DMS79 (cell line): ENCODE measurements around the gene TBX4.
"Not testable (repeated sequence)": the region's sequence is repeated elsewhere in the genome, so short reads cannot be mapped to it uniquely, and the experiment has no call there.

Experiments used
- DNase-seq: peaks from one replicate; lab custom pipeline; 2025; lab: John Stamatoyannopoulos, UW

TBX4 gene

GRCh38 chr17:61498042-61498994, 46.1 kb downstream of the TBX4 start:
- no peak for DNase-seq

DNA sequence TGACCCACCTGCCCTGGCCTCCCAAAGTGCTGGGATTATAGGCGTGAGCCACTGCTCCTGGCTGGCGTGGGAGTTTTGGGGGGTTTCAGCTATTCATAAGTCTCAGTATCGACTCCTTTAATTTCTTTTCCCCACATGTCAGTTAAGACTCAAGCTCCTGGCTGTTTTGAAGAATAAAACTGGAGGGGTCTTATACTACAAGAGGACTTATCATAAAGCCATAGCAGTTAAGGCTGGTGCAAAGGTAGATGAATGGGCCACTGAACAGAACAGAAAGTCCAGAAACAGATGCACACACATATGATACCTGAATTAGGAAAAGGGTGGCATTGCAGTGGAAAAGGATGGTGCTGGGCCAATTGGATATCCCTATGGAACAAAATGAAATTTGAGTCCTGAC, 47.4 kb downstream of the TBX4 start:
- DNase-seq = no peak

DNA sequence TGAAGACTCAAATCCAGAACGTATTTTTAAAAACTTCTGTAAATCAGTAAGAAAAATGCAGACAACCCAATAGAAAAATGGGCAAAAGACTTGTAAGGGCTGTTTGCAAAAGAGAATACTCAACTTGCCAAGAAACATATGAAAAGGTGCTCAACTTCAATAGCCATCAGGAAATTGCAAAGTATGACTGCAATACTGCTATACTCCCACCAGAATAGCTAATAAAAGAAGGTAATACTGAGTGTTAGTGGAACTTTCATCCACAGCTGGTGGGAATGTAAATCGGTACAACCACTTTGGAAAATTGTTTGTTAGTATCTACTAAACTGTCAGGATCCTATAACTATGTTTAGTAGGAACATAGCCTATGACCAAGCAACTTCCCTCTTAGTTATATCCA, 48.1 kb downstream of the TBX4 start:
- no peak for DNase-seq

DNA sequence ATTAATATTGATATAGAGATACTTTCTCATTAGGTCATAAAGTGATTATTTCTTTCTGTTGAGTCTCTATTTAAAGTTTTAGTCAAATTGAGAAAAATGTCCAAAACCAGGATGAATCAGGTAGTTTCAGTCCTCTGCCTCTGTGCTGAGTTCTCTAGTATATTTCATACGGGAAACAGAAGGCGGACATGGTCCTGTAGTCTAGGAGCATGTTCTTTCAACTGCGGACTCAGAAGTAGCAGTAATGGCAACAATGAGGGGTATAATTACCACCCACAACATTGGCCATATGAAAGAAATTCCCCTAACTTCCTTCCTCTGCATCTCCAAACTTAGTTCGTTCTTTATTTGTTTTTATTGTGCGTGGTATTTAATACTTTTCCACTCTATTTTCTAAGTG, 50.1 kb downstream of the TBX4 start:
- DNase-seq = no peak

- DNase-seq = no peak
These were observed 51.7 kb downstream of the TBX4 start for GRCh38 chr17:61503961-61504360.

DNA sequence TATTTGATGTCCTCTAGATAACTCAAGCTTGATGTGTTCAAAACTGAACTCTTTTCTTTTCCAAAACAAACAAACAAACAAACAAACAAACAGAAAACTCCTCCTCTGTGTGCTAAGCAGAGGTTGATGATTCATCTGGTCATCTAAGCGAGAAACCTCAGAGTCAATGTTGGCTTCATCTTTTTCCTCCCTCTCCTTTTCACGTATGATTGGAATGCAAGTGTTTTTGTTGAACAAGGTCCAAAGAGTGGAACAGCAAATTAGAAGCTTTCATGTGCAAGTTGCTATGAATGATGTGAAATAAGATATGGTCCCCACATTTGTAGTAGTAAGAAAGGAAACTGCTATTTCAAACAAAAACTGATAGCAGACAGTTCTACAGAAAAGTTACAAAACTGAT, 52.5 kb downstream of the TBX4 start:
- no peak for DNase-seq

DNA sequence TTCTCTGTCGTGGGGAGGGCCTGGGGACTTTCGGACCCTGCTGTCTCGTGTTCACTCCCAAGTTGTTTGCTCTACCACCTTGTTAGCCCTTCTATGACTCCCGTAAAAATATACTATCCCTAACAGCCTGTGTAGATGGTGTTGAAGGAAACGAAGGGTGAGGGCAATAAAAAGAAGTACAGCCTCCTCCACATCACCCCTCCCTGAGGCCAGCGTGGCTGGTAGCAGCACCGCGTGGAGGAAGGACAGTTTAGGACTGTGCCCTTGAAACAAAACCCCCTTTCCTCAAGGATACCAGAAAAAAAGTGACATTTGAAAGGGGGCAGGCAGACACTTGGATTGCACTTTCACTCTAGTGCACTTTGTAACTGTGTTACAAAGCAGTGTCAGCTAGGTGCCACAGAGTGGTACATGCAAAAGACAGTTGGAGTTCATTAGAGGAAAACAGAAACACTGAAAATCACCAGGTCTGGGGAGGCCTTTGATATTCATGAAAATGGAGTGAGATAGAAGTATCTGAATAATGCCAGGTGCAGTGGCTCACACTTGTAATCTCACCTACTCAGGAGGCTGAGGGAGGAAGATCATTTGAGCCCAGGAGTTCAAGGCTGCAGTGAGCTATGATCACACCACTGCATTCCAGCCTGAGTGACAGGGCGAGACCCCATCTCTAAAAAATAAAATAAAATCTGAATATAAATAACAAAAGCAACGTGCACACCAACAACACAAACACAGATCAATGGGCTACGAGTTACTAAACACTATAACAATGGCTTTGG, 53.8 kb downstream of the TBX4 start:
- DNase-seq = no peak

GRCh38 chr17:61507383-61508066, 55.3 kb downstream of the TBX4 start:
- no peak for DNase-seq

DNA sequence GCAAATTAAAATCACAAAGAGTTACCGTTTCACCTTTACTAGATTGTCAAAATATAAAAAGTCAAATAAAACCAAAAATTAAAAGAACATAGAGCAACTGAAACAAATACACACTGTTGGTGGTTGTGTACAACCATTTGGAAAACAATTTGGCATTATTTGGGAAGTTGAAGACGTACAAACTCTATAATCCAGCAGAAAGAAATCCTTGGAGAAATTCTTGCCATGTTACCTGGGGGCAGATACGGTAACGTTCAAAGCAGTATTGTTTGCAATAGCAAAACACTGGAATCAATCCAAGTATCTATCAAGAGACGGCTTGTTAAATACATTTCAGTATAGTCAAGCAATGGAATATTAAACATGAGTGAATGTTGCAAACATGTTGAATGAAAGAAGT, 56.7 kb downstream of the TBX4 start:
- no peak for DNase-seq

GRCh38 chr17:61509454-61509853, 57.2 kb downstream of the TBX4 start:
- not testable (repeated sequence) for DNase-seq

GRCh38 chr17:61510237-61510636, 58.0 kb downstream of the TBX4 start:
- DNase-seq = no peak

DNA sequence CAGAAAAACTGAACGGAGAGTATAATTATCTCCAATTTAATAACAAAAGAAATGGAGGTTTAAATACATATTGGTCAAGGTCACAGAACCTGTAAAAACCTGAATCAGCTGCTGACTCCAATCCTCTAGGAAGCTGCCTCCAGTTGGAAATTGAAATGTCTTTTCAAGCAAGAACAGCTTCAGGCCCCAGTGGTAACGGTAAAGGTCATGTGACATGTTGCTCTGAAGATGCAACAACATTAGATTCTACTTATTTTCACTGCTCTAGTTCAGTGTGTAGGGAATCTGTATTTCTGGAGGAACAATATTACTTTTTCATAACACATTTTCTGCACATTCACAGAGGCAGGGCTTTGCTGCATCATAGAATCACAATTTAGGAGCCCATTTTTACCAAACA, 58.8 kb downstream of the TBX4 start:
- no peak for DNase-seq

DNA sequence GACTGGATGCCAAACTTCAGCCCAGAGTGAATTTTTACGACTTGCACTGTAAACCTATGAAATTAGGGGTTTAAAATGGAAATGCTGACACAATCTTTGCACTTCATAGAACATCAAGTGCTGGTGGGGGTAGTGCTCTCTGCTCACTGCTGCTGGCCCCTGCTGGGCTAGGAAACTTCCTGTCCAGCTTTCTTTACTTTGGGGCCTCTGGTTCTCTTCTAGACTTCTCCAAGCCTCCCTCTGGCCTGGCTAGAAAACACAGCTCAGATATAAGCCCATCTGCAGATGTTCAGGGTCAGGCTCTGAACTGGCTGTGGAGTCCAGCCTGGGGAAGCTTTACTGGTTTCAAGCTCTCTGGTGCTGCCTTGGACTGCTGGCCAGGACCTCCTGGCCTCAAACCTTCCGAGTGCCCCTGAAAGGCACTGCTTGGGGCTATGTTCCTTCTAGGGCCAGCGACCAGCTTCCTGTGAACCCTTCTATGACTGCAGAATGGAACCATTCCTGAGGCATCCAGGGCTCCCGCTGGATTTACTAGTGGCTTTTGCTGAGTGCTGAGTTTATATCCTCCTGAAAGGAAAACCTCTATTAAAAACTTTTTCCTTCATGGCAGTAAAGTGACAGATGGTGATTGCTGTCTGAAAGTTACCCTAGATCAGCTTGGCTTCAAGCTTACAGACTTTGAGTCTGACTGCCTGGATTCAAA, 59.4 kb downstream of the TBX4 start:
- no peak for DNase-seq

GRCh38 chr17:61514491-61514890, 62.3 kb downstream of the TBX4 start:
- DNase-seq = no peak

- no peak for DNase-seq
These were observed 65.0 kb downstream of the TBX4 start for GRCh38 chr17:61517265-61517664.

DNA sequence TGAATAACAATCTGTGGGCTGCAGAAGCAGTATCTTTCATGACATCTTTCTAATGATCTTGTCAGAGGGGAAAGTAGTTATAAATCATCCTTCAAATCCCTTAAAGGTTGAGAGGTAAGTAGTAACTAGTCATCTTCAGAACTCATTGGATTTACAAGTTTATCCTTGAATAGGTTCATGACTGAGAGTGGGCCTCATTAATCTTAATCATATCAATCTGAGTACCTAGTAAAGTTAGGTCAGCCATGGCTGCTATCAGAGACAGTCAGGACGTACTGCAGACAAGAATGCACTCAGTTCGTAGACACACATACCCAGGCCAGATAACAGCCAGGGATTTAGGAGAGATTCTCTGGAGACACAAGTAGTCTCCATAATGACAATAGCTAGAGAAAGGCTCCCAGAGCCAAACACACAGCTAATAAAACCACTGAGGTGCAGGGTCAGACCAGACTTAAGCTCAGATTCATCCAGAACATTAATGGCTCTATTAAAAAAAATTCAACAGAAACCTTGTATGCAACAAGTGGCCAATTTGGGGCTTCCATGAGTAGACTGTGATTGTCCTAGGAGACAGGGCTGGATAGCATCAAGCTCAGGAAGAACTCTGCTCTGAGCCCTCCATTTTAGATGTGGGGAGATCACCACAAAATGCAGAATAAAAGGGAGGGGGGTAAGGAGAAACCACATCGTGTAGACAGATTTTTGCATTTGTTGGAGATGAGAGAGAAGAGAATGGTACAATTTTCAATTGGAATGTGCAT, 65.8 kb downstream of the TBX4 start:
- DNase-seq = peak; percentile 1

GRCh38 chr17:61519139-61519538, 66.9 kb downstream of the TBX4 start:
- no peak for DNase-seq

DNA sequence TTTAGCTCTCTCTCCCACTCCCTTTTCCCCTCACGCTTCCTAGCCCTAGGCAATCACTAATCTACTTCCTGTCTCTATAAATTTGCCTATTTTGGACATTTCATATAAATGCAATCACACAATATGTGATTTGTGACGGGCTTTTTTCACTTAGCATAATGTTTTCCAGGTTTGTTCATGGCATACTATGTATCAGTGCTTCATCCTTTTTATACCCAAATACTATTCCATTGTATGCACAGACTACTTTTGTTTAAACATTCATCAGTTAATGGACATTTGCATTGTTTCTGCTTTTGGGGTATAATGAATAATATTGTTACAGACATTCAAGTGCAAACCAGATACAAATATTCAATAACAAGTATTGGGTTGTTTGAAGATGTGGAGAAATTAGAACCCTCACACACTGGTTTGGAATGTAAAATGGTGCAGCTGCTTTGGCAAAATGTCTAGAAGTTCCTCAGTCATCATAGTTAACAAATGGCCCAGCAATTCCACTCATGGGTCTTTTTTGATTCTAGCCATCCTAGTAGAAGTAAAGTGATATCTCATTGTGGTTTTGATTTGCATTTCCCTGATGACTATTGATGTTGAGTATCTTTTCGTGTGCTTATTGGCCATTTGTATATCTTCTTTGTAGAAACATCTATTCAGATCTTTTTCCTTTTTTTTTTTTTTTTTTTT, 67.7 kb downstream of the TBX4 start:
- no peak for DNase-seq

- DNase-seq = no peak
These were observed 68.7 kb downstream of the TBX4 start for GRCh38 chr17:61520897-61521296.

GRCh38 chr17:61522088-61522487, 69.9 kb downstream of the TBX4 start:
- no peak for DNase-seq

GRCh38 chr17:61524319-61524718, 72.1 kb downstream of the TBX4 start:
- DNase-seq = no peak
